ENCODE data around the gene FANCD2. TPM values are rescaled to one million over a fixed set of nuclear protein-coding genes. Genes with fewer than 3 reads are reported as not detected.

Gene FANCD2
- total RNA-seq (1 to 10 TPM in 4 of 9 donors, under 1 TPM in 5; 0.12 to 4.4 (median 0.97) TPM), polyA plus RNA-seq (under 1 TPM; 0.62 to 0.80 TPM)
- long read RNA-seq, donor 1 = 0 reads
- long read RNA-seq, donor 2, partial matches to known transcripts = 1 of 2 reads
- long read RNA-seq, donor 2, other reads (novel, unspliced or antisense) = 1 of 2 reads
- long read RNA-seq, donor 3, partial matches to known transcripts = 1 of 1 reads
- long read RNA-seq, donor 3, other reads (novel, unspliced or antisense) = 0 of 1 reads

DNA sequence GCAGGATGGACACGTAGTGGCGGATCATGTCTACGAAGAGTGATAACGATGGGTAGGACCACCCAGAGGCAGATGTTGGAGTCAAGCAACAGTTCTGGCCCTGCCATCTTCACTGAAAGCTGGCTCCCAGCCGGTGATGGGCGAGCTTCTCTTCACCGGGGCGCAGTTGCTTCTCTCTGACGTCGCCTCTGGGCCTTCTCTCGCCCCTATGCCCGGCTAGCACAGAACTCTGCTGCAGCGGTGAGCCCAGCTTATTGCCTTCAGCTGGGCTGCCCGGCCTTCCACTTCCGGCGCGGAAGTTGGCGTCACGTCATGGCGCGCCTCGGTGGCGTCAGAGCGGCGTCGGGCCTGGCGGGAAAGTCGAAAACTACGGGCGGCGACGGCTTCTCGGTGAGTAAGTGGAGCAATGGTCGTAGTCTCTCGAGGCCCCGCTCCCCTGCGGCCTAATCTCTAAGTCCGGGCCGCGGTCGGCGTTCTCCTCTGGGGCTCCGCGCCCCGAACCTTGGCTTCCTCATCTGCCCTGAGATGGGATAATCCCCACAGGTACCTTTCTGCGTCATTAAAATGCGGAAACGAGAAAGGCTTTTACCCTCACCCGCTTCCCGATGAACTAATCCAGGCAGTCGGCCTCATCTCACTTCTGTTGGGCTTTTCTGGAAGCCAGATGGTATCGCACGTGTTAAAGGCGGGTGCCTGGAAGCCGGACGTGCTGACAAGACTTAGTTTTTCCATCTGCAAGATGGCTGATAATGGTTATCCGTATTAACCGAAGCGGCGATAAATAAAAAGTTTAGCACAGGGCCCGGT is at the start of gene FANCD2:
TSS of gene FANCD2 (plus strand) at position 354 of the 807 bp plus-strand sequence. CDS start 2,221 bp downstream, outside the sequence.
- DNase-seq (peak; percentile 86 to 95 (median 90)), ATAC-seq (peak; percentile 89 to 99 (median 96))
- H3K36me3 ChIP-seq = peaks cover 0 to 28% (median 25%) of the 10 kb centered on the region in 9 donors
- peaks cover 0 to 32% (median 20%) of the 10 kb centered on the region in 12 donors for H3K4me1 ChIP-seq
- H3K4me3 ChIP-seq = peak within 1 kb of the TSS; percentile 61 to 97 (median 82)
- peak in 1 of 2 donors; percentile 66 for TF ChIP-seq POLR2A (IDR thresholded peaks at IDR 0.05)
- TF ChIP-seq, protein P1, sequence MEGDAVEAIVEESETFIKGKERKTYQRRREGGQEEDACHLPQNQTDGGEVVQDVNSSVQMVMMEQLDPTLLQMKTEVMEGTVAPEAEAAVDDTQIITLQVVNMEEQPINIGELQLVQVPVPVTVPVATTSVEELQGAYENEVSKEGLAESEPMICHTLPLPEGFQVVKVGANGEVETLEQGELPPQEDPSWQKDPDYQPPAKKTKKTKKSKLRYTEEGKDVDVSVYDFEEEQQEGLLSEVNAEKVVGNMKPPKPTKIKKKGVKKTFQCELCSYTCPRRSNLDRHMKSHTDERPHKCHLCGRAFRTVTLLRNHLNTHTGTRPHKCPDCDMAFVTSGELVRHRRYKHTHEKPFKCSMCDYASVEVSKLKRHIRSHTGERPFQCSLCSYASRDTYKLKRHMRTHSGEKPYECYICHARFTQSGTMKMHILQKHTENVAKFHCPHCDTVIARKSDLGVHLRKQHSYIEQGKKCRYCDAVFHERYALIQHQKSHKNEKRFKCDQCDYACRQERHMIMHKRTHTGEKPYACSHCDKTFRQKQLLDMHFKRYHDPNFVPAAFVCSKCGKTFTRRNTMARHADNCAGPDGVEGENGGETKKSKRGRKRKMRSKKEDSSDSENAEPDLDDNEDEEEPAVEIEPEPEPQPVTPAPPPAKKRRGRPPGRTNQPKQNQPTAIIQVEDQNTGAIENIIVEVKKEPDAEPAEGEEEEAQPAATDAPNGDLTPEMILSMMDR (IDR thresholded peaks at IDR 0.05) = no peak
- H3K9me3 ChIP-seq = no peaks in the 10 kb centered on the region
- peak within 1 kb of the TSS in 11 of 12 donors; percentile 68 to 86 (median 76) for H3K27ac ChIP-seq
- intact Hi-C loops (cut with DNase I) = loop anchor here in 5 of 10 donors (2.0 to 10.0 kb wide), 4 partner anchors 39 to 91 kb away; partner anchors contain the start of genes EMC3 (in 3 of the 5) and BRK1 (in 2 of the 5)
- H3K27me3 ChIP-seq = no peaks in the 10 kb centered on the region
- 0 to 1% (median 1%) methylated on average over 48 to 61 of the region's 61 CpGs for WGBS, 4 donors

DNA sequence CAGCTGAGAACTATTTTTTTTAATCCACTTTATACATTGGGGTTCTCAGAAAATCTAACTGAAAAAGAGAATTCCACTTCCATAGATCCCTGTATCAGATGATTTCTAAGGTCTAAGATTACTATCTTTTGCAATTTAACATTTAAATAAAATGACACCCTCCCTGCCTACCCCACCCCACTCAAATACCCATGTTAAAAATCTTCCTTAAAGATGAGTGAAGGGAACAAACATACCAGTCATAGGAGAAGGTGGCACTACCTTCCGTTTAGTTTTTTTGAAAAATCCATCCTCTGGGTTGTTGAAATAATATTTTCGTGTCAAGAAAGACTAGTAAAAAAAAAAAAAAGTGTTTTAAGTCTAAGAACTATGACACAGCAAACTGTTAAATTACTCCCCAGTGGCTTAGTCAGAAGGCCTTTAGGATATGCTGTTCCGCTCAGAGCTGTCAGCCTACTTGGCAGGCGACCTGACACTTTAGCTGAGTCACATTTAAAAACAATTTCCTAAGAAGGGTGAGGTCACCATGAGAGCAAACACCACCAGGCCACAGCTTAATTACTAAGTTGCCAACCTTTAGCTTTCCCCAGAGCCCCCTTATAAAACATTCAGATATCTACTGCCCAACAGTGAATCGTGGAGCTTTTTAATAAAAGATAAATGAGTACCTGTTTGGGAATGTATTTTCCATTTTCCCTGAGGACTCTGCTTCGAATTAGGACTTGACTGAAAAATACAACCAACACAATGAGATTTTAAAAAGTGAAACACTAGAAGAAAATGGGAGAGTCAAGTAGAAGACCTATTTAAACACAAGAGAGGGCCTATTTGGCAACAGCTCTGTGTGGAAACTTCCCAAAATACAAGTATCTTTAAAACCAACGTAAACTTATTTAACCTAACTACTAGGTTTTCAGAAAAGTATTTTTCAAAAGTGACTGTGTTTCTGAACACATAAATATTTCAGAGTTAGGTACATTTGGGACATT is 49.2 kb upstream of the FANCD2 start:
- H3K4me3 ChIP-seq = peak overlapping the region in 11 of 12 donors; percentile 3 to 45 (median 28)
- peak overlapping the region; percentile 59 to 87 (median 80) for H3K27ac ChIP-seq
- WGBS, 4 donors = 25 to 41% (median 30%) methylated on average over 7 of the region's 7 CpGs
- peak; percentile 64 to 88 (median 68) for DNase-seq
- H3K27me3 ChIP-seq = no peaks in the 10 kb centered on the region
- intact Hi-C loops (cut with DNase I) = loop anchor here in 2 of 10 donors (1.0 to 2.0 kb wide), 2 partner anchors 34 to 38 kb away; no protein-coding TSS in a partner anchor
- peaks cover 0 to 34% (median 17%) of the 10 kb centered on the region in 12 donors for H3K4me1 ChIP-seq
- no peak for TF ChIP-seq POLR2A (IDR thresholded peaks at IDR 0.05)
- TF ChIP-seq, protein P1 (IDR thresholded peaks at IDR 0.05) = no peak
- peak; percentile 97 to 99 (median 98) for ATAC-seq
- H3K9me3 ChIP-seq = no peaks in the 10 kb centered on the region
- H3K36me3 ChIP-seq = peaks cover 0 to 87% (median 64%) of the 10 kb centered on the region in 9 donors

DNA sequence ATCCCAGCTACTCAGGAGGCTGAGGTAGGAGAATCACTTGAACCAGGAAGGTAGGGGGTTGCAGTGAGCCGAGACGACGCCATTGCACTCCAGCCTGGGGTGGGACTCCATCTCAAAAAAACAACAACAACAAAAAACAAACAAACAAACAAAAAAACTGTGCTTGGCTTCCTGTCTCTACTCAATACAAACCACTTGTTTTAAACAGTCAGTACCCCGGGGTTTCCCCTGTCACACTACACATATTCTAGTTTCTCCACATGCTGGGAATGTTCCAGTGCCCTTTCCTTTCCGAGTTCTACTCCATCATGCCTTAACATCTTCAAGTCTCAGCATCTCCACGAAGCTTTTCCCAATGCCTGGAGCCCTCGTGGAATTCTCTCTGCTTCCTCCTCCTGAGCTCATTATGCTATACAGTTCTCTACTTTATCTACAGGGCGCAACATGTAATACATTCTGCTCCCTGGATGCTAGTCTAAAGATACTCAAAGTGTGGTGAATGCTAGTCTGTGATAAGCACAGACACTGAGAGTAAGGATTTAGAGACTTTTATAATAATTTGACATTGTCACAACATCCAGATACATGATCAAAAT is 47.4 kb upstream of the FANCD2 start:
- peak overlapping the region in 3 of 12 donors; percentile 12 to 85 (median 14) for H3K27ac ChIP-seq
- H3K9me3 ChIP-seq = no peaks in the 10 kb centered on the region
- intact Hi-C loops (cut with DNase I) = no loop called here
- DNase-seq (no peak), ATAC-seq (no peak)
- peaks cover 0 to 34% (median 17%) of the 10 kb centered on the region in 12 donors for H3K4me1 ChIP-seq
- 82 to 90% (median 84%) methylated on average over 8 of the region's 8 CpGs for WGBS, 4 donors
- H3K4me3 ChIP-seq = no peak overlapping the region
- H3K27me3 ChIP-seq = no peaks in the 10 kb centered on the region
- peaks cover 0 to 83% (median 52%) of the 10 kb centered on the region in 9 donors for H3K36me3 ChIP-seq
- TF ChIP-seq POLR2A (IDR thresholded peaks at IDR 0.05) = no peak
- TF ChIP-seq, protein P1 (IDR thresholded peaks at IDR 0.05) = no peak

All from heart left ventricle (tissue), 16 donors.